ENCODE data around the gene PROX2.

DNA sequence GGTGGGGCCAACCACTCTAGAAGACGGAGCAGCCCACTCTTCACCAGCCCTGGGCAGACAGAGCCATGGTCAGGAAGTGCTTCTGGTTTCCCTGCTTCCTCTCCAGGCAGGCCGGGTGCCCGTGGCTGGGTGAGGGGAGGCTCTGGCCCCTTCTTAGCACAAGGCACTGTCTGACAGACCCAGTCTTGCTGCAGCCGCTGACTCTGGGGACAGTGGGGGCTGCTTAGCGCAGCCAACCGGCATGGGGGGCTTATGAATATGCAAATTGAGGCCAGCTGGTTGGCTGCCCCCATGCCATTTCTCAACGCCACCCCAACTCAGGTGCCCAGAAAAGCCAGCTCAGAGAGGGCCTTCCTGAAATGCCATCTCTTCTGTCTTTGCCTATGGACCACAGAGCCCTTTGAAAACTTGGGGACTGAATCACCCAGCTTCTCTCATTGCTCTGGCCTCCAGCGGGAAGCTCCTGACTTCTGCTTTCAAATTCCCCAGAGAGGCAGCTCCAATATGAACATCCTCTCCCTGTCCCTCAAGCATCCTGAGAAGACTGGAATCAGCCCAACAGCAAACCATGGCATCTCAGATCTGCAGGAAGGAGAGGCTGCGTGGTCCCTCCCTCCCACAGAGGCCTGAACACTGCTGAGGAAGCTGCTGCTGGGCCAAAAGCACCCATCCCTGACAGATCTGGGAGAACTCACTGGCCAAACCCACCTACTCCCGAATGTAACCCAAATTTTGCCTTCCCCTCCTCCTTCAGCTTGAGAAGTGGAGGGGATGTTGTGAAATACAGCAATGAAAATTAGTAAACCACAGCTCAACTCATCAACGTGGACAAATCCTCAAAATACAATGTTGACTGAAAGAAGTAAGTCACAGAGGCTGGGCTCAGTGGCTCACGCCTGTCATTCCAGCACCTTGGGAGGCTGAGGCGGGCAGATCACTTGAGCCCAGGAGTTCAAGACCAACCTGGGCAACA lies at the start of gene PROX2:
- TF ChIP-seq EP300 (IDR thresholded peaks at IDR 0.05): no peak
- TF ChIP-seq, protein P1, sequence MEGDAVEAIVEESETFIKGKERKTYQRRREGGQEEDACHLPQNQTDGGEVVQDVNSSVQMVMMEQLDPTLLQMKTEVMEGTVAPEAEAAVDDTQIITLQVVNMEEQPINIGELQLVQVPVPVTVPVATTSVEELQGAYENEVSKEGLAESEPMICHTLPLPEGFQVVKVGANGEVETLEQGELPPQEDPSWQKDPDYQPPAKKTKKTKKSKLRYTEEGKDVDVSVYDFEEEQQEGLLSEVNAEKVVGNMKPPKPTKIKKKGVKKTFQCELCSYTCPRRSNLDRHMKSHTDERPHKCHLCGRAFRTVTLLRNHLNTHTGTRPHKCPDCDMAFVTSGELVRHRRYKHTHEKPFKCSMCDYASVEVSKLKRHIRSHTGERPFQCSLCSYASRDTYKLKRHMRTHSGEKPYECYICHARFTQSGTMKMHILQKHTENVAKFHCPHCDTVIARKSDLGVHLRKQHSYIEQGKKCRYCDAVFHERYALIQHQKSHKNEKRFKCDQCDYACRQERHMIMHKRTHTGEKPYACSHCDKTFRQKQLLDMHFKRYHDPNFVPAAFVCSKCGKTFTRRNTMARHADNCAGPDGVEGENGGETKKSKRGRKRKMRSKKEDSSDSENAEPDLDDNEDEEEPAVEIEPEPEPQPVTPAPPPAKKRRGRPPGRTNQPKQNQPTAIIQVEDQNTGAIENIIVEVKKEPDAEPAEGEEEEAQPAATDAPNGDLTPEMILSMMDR (IDR thresholded peaks at IDR 0.05): no peak
